GM12874 (cell line): ENCODE data around the gene TREM1.

Experiments used
- CTCF ChIP-seq: IDR thresholded peaks from 2 replicates; pipeline ENCODE4 v1.5.1; 2011; ENCODE audit warnings: low read depth, mild to moderate bottlenecking, control low read depth, low read length, moderate library complexity; ENCODE audit not compliant: insufficient read depth

TREM1 gene

GRCh38 chr6:41224800-41225199 lies 61.7 kb downstream of the TREM1 start:
- TF ChIP-seq CTCF = no peak
